ENCODE measurements around the gene FHL1.

The FHL1 gene

DNA sequence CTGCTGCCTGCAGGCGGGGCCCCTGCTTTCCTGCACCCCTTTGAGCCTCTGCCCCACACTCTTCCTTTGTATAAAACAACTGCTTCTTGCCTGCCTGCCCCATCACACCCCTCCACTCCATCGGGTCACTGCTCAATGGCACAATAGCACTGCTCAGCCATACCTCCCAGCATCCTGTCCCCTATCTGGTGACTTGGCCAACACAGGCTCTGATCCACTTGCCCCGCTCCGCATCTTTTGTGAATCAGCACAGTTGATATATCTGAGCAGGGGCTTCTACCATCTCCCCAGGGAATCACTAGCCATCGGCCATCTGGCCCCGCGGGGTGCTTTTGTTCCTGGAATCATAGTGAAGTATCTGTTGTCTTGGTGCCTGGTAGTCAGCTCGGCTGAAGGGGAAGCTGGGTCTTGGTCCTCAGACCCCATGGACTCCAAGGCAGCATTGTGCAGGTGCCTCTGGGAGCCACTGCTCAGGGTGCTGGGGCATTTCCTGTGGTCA, 58.6 kb downstream of the FHL1 start:
- Histone ChIP-seq H3K4me1 (peaks cover 0 to 96% (median 45%) of the 10 kb centered on the region in 4 donors), H3K36me3 (peaks cover 21 to 23% (median 22%) of the 10 kb centered on the region in 3 donors), H3K9me3 (no peaks in the 10 kb centered on the region), H3K27ac (peak overlapping the region; percentile 78 to 81), H3K4me3 (peak overlapping the region; percentile 28 to 29), H3K27me3 (no peaks in the 10 kb centered on the region)
- intact Hi-C loops (cut with DNase I; ENCODE audit: low total_unique reads), result loop anchor here (5.0 kb wide), 1 partner anchor 34 kb away; no protein-coding TSS in a partner anchor
- TF ChIP-seq, protein P1, sequence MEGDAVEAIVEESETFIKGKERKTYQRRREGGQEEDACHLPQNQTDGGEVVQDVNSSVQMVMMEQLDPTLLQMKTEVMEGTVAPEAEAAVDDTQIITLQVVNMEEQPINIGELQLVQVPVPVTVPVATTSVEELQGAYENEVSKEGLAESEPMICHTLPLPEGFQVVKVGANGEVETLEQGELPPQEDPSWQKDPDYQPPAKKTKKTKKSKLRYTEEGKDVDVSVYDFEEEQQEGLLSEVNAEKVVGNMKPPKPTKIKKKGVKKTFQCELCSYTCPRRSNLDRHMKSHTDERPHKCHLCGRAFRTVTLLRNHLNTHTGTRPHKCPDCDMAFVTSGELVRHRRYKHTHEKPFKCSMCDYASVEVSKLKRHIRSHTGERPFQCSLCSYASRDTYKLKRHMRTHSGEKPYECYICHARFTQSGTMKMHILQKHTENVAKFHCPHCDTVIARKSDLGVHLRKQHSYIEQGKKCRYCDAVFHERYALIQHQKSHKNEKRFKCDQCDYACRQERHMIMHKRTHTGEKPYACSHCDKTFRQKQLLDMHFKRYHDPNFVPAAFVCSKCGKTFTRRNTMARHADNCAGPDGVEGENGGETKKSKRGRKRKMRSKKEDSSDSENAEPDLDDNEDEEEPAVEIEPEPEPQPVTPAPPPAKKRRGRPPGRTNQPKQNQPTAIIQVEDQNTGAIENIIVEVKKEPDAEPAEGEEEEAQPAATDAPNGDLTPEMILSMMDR (IDR thresholded peaks at IDR 0.05), result no peak
- no peak for DNase-seq

DNA sequence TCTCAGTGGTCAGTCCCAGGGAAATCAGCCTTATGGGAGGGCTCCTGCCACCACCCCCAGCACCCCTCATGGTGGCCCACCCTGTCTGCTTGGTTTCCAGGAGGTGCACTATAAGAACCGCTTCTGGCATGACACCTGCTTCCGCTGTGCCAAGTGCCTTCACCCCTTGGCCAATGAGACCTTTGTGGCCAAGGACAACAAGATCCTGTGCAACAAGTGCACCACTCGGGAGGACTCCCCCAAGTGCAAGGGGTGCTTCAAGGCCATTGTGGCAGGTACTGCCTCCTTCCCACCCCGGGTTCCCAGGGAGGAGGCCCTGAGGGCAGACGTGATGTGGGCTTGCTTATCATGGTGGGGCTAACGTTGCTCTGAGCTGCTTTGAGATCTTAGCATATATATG, 59.6 kb downstream of the FHL1 start:
- peaks cover 0 to 96% (median 42%) of the 10 kb centered on the region in 4 donors for H3K4me1 ChIP-seq
- H3K27me3 ChIP-seq, result no peaks in the 10 kb centered on the region
- peaks cover 21 to 23% (median 22%) of the 10 kb centered on the region in 3 donors for H3K36me3 ChIP-seq
- H3K9me3 ChIP-seq, result no peaks in the 10 kb centered on the region
- H3K27ac ChIP-seq, result peak overlapping the region; percentile 78 to 81
- peak overlapping the region in 1 of 2 donors; percentile 29 for H3K4me3 ChIP-seq
- intact Hi-C loops (cut with DNase I; ENCODE audit: low total_unique reads), result loop anchor here (5.0 kb wide), 1 partner anchor 35 kb away; no protein-coding TSS in a partner anchor
- no peak for DNase-seq
- TF ChIP-seq, protein P1 (IDR thresholded peaks at IDR 0.05), result no peak

DNA sequence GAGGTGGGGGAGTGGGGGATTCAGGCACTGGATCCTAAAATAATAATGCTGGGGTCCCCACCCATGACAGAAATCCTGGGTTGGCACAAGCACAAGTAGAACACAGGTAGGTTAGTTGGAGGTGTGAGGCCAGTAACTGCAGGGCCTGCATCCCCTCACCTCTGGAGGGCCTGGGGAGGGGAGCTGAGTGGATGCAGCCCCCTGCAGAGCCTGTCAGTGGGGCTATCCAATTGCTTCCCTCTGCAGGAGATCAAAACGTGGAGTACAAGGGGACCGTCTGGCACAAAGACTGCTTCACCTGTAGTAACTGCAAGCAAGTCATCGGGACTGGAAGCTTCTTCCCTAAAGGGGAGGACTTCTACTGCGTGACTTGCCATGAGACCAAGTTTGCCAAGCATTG, 60.2 kb downstream of the FHL1 start:
- peaks cover 21 to 23% (median 22%) of the 10 kb centered on the region in 3 donors for H3K36me3 ChIP-seq
- DNase-seq, result no peak
- peaks cover 0 to 96% (median 38%) of the 10 kb centered on the region in 4 donors for H3K4me1 ChIP-seq
- H3K27me3 ChIP-seq, result no peaks in the 10 kb centered on the region
- no peak overlapping the region for H3K4me3 ChIP-seq
- H3K27ac ChIP-seq, result peak overlapping the region; percentile 78 to 81
- no peaks in the 10 kb centered on the region for H3K9me3 ChIP-seq
- TF ChIP-seq, protein P1 (IDR thresholded peaks at IDR 0.05), result no peak
- intact Hi-C loops (cut with DNase I; ENCODE audit: low total_unique reads), result loop anchor here (5.0 kb wide), 1 partner anchor 35 kb away; no protein-coding TSS in a partner anchor

DNA sequence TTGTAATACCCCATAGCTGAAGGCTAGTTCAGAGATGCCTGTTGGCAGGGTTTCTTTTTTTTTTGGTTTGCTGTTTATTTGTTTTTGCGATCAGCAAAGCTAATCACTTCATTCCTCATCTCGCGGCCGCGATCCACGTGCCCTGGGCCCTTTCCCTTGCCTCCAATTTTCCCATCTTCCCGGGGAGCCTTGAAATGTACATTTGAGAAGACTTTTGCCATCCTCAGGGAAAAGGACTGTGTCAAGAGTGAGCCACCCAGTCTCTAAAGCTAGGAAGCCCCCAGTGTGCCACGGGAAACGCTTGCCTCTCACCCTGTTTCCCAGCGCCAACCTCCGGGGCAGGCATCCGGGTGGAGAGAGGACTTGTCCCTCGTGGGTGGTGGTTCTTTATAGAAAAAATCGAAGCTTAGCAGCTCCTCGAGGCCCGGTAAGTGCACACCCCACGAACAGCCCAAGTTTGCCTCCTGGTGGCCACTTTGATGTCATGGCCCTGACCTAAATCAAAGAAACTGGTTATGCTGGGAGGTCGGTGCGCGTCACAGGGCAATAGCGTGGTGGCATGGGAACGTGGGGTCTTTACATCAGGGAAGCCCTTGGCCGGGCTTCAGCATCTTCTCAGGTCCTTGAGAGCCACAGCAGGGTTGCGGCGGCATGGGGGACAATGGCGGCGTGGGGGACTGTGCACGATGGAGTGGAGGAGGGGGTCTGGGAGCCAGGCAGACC, 61.8 kb downstream of the FHL1 start:
- Histone ChIP-seq H3K4me1 (peaks cover 0 to 88% (median 33%) of the 10 kb centered on the region in 4 donors), H3K27me3 (no peaks in the 10 kb centered on the region), H3K9me3 (no peaks in the 10 kb centered on the region), H3K27ac (peak overlapping the region; percentile 78 to 81), H3K4me3 (no peak overlapping the region), H3K36me3 (peaks cover 21 to 23% (median 22%) of the 10 kb centered on the region in 3 donors)
- DNase-seq, result peak; percentile 58 to 77
- intact Hi-C loops (cut with DNase I; ENCODE audit: low total_unique reads), result loop anchor here (5.0 kb wide), 1 partner anchor 37 kb away; no protein-coding TSS in a partner anchor
- TF ChIP-seq, protein P1 (IDR thresholded peaks at IDR 0.05), result peak; percentile 37 to 58

DNA sequence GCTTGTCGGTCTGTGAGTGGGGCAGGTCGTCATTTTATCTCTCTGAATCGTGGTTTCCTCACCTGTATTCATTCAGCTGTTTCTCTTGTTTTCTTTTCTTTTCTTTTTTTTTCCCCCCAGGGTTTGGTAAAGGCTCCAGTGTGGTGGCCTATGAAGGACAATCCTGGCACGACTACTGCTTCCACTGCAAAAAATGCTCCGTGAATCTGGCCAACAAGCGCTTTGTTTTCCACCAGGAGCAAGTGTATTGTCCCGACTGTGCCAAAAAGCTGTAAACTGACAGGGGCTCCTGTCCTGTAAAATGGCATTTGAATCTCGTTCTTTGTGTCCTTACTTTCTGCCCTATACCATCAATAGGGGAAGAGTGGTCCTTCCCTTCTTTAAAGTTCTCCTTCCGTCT, 62.4 kb downstream of the FHL1 start:
- no peak for DNase-seq
- Histone ChIP-seq H3K36me3 (peaks cover 21 to 23% (median 22%) of the 10 kb centered on the region in 3 donors), H3K9me3 (no peaks in the 10 kb centered on the region), H3K4me3 (no peak overlapping the region), H3K27me3 (no peaks in the 10 kb centered on the region), H3K4me1 (peaks cover 0 to 89% (median 31%) of the 10 kb centered on the region in 4 donors), H3K27ac (peak overlapping the region; percentile 78 to 81)
- TF ChIP-seq, protein P1 (IDR thresholded peaks at IDR 0.05), result no peak
- intact Hi-C loops (cut with DNase I; ENCODE audit: low total_unique reads), result loop anchor here (5.0 kb wide), 2 partner anchors 37 to 182 kb away; no protein-coding TSS in a partner anchor
